ENCODE measurements around the gene OR2T29.
"Not testable (repeated sequence)": the region's sequence is repeated elsewhere in the genome, so short reads cannot be mapped to it uniquely, and the experiment has no call there.

The OR2T29 gene

GRCh38 chr1:248537449-248537848, 25.1 kb downstream of the OR2T29 start:
- not testable (repeated sequence) for DNase-seq (ENCODE audit: low read depth); H3K4me3 ChIP-seq (ENCODE audit: low read length)

GRCh38 chr1:248521856-248522255, 40.7 kb downstream of the OR2T29 start:
- no peak for DNase-seq (ENCODE audit: low read depth)
- no peak for TF ChIP-seq CTCF (conservative IDR thresholded peaks at IDR 0.05; ENCODE audit: low read depth, low read length)

GRCh38 chr1:248510217-248510616, 52.4 kb downstream of the OR2T29 start:
- DNase-seq (ENCODE audit: low read depth) = not testable (repeated sequence)

More at GRCh38 chr1:248521856-248522255, 40.7 kb downstream of the OR2T29 start:
- H3K4me3 ChIP-seq (ENCODE audit: low read length) = no peak overlapping the region

GRCh38 chr1:248507773-248508172, 54.8 kb downstream of the OR2T29 start, which contains the start of gene OR2G6:
Gene OR2G6, plus strand, starts transcription at chr1:248508073. Its CDS starts 13,574 bp downstream, at chr1:248521647.
- not testable (repeated sequence) for DNase-seq (ENCODE audit: low read depth); H3K4me3 ChIP-seq (ENCODE audit: low read length)

More at GRCh38 chr1:248510217-248510616, 52.4 kb downstream of the OR2T29 start:
- H3K4me3 ChIP-seq (ENCODE audit: low read length) = not testable (repeated sequence)
